ENCODE measurements around the gene MRGPRF.

DNA sequence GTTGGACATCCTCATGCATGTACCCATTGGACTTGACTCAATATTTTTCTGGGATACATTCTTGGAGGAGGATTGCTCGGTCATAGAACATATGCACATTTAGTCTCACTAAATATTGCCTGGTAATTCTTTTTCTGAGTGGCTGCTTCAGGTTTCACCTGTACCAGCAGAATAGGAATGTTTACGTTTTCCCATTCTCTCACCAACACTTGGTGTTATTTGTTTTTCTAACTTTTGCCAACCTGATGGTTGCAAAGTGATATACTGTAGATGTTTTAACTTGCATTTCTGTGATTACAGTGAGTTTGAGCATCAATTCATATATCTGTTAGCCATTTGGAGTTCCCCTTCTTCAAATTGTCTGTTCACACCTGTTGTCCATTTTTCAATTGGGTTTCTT, 30.9 kb downstream of the MRGPRF start:
- TF ChIP-seq SIN3A (IDR thresholded peaks at IDR 0.05; ENCODE audit: borderline replicate concordance, insufficient read depth, low read length) = no peak
- no peak for TF ChIP-seq TAF1 (IDR thresholded peaks at IDR 0.05; ENCODE audit: borderline replicate concordance, insufficient read depth, low read length)

Measured in PFSK-1 (cell line).